Renal cortical epithelial cell (primary cell): Measurements from ENCODE around the gene FANK1. TPM values are rescaled to one million over a fixed set of nuclear protein-coding genes. Genes with fewer than 3 reads are reported as not detected.
"Not testable (repeated sequence)": the region's sequence is repeated elsewhere in the genome, so short reads cannot be mapped to it uniquely, and the experiment has no call there.

Source experiments
- DNase-seq: peaks from one replicate; pipeline ENCODE4 v3.0.0-alpha.2; 2011; ENCODE audit warnings: low read depth
- total RNA-seq: library from RNA; depleted of rRNA; stranded (reverse); fragments of >200 nt; gene quantifications from 2 replicates; pipeline ENCODE4 v1.2.3, GENCODE V29; 2014

Gene FANK1
- total RNA-seq, 1 donor from 2014 or later: 26.4 TPM

DNA sequence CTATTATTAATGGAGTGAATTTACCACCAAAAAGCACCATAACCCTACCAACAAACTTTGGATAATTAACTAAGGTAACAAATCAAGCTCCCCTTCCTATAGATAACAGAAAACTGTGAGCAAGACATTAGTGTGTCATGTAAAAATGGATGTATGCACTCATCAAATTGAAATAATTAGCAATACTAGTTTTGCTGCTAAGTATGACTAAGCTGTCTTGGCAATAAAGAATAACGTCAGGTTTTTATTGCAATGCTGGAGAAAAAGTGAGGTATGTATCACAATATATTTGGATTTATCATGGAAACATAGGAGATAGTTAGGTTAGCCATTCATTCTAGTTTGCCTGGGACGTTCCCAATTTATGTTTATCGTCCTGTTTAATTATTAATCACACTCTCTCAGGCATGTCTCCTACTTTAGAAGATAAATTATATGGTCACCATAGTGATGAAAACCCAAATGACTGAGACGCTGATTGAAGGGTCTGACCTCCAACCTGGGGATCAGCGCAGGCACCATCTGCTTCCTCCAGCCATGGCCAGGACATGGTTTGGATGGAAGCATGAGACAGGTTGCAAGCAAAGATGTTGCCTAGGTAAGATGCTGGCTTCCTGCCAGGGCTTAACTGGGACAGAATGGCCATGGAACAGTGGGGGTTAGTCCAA lies 125.6 kb downstream of the FANK1 start:
- DNase-seq: peak; percentile 67

DNA sequence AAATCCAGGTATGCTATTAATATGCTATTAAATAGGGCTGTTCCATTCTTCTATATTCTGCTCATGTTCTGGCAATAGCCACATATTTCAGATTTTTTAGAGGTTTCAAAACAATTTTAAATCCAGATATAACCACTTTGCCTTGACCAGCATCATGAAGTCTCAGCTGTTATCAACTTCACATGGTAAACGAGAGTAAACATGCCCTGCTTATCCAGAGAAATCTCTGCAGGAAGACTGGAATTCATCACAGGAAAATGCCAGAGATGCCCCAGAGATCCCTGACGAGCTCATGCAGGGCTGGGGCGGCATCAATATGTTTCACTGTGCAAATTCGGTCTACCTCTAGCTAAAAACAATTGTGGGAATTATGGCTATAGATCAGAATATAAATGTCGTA lies 126.5 kb downstream of the FANK1 start:
- DNase-seq: no peak

DNA sequence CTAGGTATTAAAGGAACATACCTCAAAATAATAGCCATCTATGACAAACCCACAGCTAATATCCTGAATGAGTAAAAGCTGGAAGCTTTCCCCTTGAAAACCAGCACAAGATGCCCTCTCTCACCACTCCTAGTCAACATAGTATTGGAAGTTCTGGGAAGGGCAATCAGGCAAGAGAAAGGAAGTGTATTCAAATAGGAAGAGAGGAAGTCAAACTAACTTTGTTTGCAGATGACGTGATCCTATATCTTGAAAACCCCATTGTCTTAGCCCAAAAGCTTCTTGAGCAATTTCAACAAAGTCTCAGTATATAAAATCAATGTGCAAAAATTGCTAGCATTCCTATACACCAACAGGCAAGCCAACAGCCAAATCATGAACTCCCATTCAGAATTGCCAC lies 131.3 kb downstream of the FANK1 start:
- DNase-seq: no peak

DNA sequence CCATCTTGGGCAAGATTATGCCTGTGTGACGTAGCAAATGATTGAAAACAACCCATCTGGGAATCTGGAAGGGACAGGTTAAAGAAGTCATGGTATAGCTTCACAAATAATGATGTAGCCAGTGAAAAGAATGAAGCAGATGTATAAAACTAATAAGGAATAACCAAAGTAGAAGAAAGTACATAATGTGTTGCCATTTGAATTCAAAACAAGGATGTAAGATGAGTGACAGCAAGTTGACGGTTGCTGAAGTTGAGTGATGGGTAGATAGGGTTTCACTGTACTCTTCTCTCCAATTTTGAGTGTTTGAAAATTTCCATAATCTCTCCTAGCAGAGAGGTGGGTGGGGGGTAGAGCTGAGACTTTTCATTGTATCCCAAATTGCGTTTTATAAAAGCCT lies 133.6 kb downstream of the FANK1 start:
- DNase-seq: no peak

- DNase-seq: no peak
Observed at GRCh38 chr10:126034586-126034985, 138.2 kb downstream of the FANK1 start.

- no peak for DNase-seq
Observed at GRCh38 chr10:126036515-126036914, 140.2 kb downstream of the FANK1 start.

GRCh38 chr10:126037946-126038345 lies 141.6 kb downstream of the FANK1 start:
- no peak for DNase-seq

DNA sequence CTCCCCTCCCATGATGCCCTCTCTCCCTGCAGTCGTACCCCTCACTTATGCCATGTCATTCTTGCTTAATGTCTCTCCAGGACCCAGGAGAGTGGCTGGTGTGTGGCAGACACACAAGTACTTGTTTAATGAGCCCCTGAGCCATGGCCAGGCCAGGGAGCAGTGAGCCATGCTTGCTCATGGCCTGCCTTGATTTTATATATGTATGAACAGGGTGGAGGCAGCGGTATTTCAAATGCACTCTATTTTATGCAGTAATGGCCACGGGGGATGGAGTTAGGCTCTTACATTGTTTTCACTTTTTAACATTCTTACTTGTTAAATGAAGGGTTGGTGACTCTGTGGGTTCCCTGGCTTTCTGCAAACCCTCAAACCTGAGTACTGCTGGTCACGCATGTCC lies 144.8 kb downstream of the FANK1 start:
- no peak for DNase-seq

- DNase-seq: peak; percentile 100
Observed at GRCh38 chr10:126041804-126042231, 145.5 kb downstream of the FANK1 start.

GRCh38 chr10:126042354-126042753 lies 146.0 kb downstream of the FANK1 start:
- no peak for DNase-seq

GRCh38 chr10:126042906-126043305 lies 146.5 kb downstream of the FANK1 start:
- no peak for DNase-seq

DNA sequence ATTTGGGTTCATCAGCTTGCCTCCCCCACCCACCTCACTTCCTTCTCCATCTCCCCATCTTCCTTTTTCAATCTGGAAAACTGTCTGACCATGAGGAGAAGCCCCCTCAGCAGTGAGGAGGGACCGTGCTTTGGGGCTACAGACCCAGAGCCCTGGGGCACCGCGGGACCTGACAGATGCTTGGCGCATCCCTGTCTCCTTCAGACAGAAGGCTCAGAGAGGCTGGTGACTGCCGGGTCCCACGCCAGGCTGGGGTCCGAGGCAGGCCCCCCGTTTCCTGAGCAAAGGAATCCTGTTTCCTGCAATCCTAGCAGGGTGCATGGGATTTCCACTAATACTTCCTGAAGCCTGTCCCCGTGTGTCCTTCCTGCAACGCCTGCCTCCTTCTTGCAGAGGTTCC lies 147.0 kb downstream of the FANK1 start:
- no peak for DNase-seq

- DNase-seq: no peak
Observed at GRCh38 chr10:126045861-126046260, 149.5 kb downstream of the FANK1 start.

DNA sequence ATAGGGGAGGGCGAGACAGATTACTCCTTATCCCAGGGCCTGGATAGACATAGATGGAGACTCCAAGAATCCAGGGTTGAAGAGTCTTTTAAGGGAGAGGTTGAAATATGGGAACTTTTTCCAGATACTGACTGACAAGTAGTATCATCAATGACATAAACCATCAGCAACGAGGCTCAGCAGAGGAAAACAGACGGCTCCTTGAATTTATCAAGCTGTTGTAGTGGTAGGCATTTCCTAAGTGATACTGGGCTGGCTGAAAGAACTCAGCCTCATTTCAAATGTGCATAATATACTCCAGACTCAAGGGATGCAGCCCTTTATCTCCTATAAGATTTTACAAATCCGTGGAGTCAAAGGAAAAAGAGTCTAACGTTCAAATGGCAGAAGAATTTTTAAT lies 150.5 kb downstream of the FANK1 start:
- no peak for DNase-seq

DNA sequence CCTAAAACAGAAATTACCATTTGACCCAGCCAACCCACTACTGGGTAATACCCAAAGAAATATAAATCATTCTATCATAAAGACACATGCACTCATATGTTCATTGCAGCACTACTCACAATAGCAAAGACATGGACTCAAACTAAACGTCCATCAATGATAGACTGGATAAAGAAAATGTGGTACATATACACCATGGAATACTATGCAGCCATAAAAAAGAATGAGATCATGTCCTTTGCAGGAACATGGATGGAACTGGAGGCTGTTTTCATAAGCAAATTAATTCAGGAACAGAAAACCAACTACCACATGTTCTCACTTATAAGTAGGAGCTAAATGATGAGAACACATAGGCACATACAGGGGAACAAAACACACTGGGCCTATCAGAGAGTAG lies 151.4 kb downstream of the FANK1 start:
- DNase-seq: not testable (repeated sequence)

- DNase-seq: no peak
Observed at GRCh38 chr10:126049759-126050700, 153.7 kb downstream of the FANK1 start.

DNA sequence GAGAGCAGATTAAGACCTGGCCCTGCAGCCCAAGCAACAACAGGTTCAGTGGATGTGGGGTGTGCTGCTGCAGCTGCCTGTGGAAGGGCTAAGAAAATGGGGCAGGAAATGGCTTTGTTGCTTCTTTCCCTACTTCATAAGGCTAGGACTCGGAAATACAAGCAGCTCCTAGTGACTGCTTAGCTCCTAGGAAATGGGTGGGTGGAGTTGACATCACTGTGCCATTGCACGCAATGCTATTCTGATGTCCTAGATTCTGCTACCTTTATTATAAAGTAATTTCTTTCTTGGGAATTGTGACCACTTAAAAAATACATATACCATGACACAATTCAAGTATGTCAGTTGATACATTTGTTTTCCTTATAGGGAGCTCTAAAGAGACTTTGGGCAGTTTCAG lies 155.8 kb downstream of the FANK1 start:
- DNase-seq: no peak

DNA sequence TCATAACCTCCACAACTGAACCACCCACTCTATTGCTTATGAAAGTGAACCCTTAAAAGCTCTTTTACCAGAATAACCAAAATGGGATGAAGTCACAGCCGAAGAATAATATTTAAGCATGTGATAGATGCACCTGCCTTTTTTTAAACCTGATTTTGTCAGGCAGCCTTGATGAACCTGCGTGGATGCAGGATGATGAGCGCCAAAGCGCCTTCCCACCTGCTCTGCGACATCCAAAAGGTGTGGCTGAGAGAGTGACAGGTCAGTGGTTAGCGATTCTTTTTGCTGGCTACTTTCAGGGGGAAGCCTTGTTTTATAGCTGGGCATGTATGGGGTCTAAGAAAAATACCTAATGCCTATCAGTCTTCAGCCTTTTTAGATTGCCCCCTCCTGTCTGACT lies 157.8 kb downstream of the FANK1 start:
- DNase-seq: no peak

- no peak for DNase-seq
Observed at GRCh38 chr10:126057494-126057893, 161.1 kb downstream of the FANK1 start.

GRCh38 chr10:126058104-126058503 lies 161.7 kb downstream of the FANK1 start:
- DNase-seq: peak; percentile 22

- no peak for DNase-seq
Observed at GRCh38 chr10:126058507-126058906, 162.1 kb downstream of the FANK1 start.
